Body of pancreas (tissue), 4 donors: ENCODE results near the gene FBXO11. TPM values are rescaled to one million over a fixed set of nuclear protein-coding genes. Genes with fewer than 3 reads are reported as not detected.

Experiments used
- ATAC-seq: fragments of 150-250 bp; one replicate; pipeline ENCODE4 v1.9.1; 2016
- DNase-seq, 4 donors: peaks; one replicate each; pipeline ENCODE4 v3.0.0-alpha.2; 2019
- H3K27ac ChIP-seq, 4 donors: fragments of 200-600 bp; sonication (generic); 1 replicate in 3 of 4; 2 replicates in 1 of 4; pipeline versions ENCODE4 v1.5.1 to v1.6.1; 2016 to 2019; ENCODE audit warnings: mild to moderate bottlenecking in 1 of 4, mixed read lengths in 1 of 4, moderate library complexity in 1 of 4
- H3K27me3 ChIP-seq, 2 donors: fragments of 200-600 bp; sonication (generic); one replicate each; pipeline ENCODE4 v1.6.0; 2016; ENCODE audit warnings: mild to moderate bottlenecking in 1 of 2
- H3K36me3 ChIP-seq, 2 donors: fragments of 200-600 bp; sonication (generic); replicated peaks in 1 of 2; 2 replicates each; pipeline ENCODE4 v1.5.1; 2016; ENCODE audit warnings: low read depth in 2 of 2; ENCODE audit not compliant: insufficient read depth in 1 of 2
- H3K4me1 ChIP-seq: fragments of 200-600 bp; sonication (generic); one replicate; pipeline ENCODE4 v1.6.0; 2016
- H3K4me3 ChIP-seq, 2 donors: fragments of 200-600 bp; sonication (generic); 1 replicate in 1 of 2; 2 replicates in 1 of 2; pipeline ENCODE4 v1.5.1; 2016 to 2019
- H3K9me3 ChIP-seq, 3 donors: fragments of 200-600 bp; sonication (generic); 1 replicate in 2 of 3; 2 replicates in 1 of 3; pipeline ENCODE4 v1.5.1; 2016
- POLR2A ChIP-seq, 3 donors: fragments of 450-650 bp; IDR thresholded peaks; one replicate each; pipeline ENCODE4 v1.6.1; 2016; ENCODE audit warnings: antibody characterized with exemption in 3 of 3, mild to moderate bottlenecking in 2 of 3
- WGBS, 2 donors: methylation state at CpG; one replicate each; pipeline ENCODE4 v1.1.5; 2017; 5-methylcytosine and 5-hydroxymethylcytosine counted together
- intact Hi-C: fragments of 100-400 bp; cut with DNase I; formaldehyde crosslinking; loops from one replicate; pipeline ENCODE4 v1.15.1; 2023
- total RNA-seq, 2 donors: library from RNA; depleted of rRNA; stranded (reverse); fragments of >200 nt; gene quantifications; one replicate each; pipeline ENCODE4 v1.1.0, GENCODE V29; 2016
- TF ChIP-seq, protein P1 (sequence below), 7 experiments: fragments of 450-650 bp in 4 of 7; fragments of 200-600 bp in 3 of 7; sonication (generic) in 3 of 7; IDR thresholded peaks; one replicate each; pipeline ENCODE4 v1.5.1; 2016 to 2019; ENCODE audit warnings: antibody characterized with exemption in 7 of 7

FBXO11 gene
- total RNA-seq: 10 to 100 TPM; 25.1 to 41.0 TPM

DNA sequence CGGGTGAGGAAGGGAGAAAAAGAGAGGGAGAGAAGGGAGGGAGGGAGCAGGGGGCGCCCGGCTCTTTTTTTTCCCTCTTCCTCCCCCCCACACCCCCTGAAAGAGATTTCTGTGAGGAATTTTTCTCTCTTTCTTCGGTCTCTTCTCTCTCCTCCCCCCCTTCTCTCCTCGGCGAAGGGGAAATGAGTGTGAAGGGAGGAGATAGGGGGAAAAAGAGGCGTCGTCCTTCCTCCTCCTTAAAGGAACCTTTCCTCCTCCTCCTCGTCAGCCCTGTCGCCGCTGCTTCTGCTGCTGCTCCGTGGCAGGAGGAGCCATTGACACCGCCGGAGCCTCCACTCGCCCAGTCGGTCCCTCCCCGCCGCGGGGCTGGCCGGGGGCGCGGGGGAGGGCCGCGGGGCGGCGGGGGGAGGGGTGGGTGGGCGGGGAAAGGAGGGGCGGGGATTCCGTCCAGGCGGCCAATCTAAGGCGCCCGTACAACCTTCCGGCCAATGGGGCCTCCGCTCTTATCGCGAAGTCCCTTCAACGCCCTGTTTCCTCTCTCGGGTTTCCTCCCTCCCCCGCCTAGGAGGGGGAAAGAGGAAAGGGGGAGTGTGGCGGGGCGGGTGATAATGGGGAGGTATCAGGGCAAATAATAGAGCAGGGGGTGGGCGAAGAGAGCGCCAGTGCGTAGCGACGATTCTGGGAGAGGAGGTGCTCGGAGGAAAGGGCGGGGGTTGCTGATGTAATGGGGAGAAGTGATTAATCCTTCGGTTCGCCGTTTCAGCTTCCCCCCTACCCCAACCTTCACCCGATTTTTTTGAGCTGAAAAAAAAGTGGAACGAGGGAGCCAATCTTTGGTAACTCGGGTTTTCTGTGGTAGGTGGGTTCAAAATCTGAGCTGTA is at the start of gene FBXO11:
Gene FBXO11, minus strand, starts transcription at position 342 of the 882 bp plus-strand sequence. CDS start 778 bp downstream, outside the sequence.
- 0% methylated on average over 46 of the region's 54 CpGs for WGBS, 2 donors
- intact Hi-C loops: no loop called here
- peak; percentile 95 to 98 (median 95) for DNase-seq

GRCh38 chr2:47950340-47951301 is 44.3 kb upstream of the FBXO11 start:
- 10 to 42% methylated on average over 1 to 2 of the region's 2 CpGs for WGBS, 2 donors
- H3K4me1 ChIP-seq: no peaks in the 10 kb centered on the region
- DNase-seq (no peak), ATAC-seq (no peak)
- H3K9me3 ChIP-seq: no peaks in the 10 kb centered on the region
- intact Hi-C loops: no loop called here
- TF ChIP-seq, protein P1, sequence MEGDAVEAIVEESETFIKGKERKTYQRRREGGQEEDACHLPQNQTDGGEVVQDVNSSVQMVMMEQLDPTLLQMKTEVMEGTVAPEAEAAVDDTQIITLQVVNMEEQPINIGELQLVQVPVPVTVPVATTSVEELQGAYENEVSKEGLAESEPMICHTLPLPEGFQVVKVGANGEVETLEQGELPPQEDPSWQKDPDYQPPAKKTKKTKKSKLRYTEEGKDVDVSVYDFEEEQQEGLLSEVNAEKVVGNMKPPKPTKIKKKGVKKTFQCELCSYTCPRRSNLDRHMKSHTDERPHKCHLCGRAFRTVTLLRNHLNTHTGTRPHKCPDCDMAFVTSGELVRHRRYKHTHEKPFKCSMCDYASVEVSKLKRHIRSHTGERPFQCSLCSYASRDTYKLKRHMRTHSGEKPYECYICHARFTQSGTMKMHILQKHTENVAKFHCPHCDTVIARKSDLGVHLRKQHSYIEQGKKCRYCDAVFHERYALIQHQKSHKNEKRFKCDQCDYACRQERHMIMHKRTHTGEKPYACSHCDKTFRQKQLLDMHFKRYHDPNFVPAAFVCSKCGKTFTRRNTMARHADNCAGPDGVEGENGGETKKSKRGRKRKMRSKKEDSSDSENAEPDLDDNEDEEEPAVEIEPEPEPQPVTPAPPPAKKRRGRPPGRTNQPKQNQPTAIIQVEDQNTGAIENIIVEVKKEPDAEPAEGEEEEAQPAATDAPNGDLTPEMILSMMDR (IDR thresholded peaks at IDR 0.05): no peak
- TF ChIP-seq POLR2A (IDR thresholded peaks at IDR 0.05): no peak
- H3K27ac ChIP-seq: no peak overlapping the region
- H3K27me3 ChIP-seq: no peaks in the 10 kb centered on the region
- H3K36me3 ChIP-seq: no peaks in the 10 kb centered on the region
- no peak overlapping the region for H3K4me3 ChIP-seq

More for the DNA sequence above, at the start of gene FBXO11:
- H3K9me3 ChIP-seq: no peaks in the 10 kb centered on the region
- H3K4me3 ChIP-seq: peak within 1 kb of the TSS; percentile 54 to 96
- H3K36me3 ChIP-seq: no peaks in the 10 kb centered on the region
- TF ChIP-seq POLR2A (IDR thresholded peaks at IDR 0.05): peak; percentile 70 to 96 (median 93)
- TF ChIP-seq, protein P1 (IDR thresholded peaks at IDR 0.05): peak in 5 of 7 experiments; percentile 36 to 86 (median 75)
- H3K27me3 ChIP-seq: no peaks in the 10 kb centered on the region
- H3K4me1 ChIP-seq: peaks cover 27% of the 10 kb centered on the region
- ATAC-seq: peak; percentile 90
- peak within 1 kb of the TSS; percentile 87 to 100 (median 95) for H3K27ac ChIP-seq

DNA sequence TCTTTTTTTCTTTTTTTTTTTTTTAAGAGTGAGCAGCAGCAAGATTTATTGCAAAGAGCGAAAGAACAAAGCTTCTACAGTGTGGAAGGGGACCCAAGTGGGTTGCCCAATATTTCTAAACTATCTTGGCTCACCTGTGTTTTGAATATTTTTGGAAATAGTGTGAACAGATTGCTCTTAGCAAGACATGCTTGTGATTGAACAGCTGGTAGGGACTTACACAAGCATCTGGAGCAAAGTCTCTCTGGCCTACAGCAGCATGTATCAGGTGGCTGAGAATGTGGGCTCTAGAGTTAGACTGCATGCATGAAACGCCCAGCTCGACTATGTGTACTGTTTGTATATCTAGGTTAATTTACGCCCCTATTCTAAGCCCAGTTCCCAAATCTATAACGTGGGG is 40.3 kb upstream of the FBXO11 start:
- no peak for TF ChIP-seq POLR2A (IDR thresholded peaks at IDR 0.05)
- TF ChIP-seq, protein P1 (IDR thresholded peaks at IDR 0.05): no peak
- 70 to 71% methylated on average over 5 of the region's 5 CpGs for WGBS, 2 donors
- no peaks in the 10 kb centered on the region for H3K27me3 ChIP-seq
- H3K27ac ChIP-seq: no peak overlapping the region
- H3K4me3 ChIP-seq: no peak overlapping the region
- no peak for DNase-seq
- no peak for ATAC-seq
- no peaks in the 10 kb centered on the region for H3K9me3 ChIP-seq
- no peaks in the 10 kb centered on the region for H3K4me1 ChIP-seq
- intact Hi-C loops: no loop called here
- H3K36me3 ChIP-seq: no peaks in the 10 kb centered on the region

DNA sequence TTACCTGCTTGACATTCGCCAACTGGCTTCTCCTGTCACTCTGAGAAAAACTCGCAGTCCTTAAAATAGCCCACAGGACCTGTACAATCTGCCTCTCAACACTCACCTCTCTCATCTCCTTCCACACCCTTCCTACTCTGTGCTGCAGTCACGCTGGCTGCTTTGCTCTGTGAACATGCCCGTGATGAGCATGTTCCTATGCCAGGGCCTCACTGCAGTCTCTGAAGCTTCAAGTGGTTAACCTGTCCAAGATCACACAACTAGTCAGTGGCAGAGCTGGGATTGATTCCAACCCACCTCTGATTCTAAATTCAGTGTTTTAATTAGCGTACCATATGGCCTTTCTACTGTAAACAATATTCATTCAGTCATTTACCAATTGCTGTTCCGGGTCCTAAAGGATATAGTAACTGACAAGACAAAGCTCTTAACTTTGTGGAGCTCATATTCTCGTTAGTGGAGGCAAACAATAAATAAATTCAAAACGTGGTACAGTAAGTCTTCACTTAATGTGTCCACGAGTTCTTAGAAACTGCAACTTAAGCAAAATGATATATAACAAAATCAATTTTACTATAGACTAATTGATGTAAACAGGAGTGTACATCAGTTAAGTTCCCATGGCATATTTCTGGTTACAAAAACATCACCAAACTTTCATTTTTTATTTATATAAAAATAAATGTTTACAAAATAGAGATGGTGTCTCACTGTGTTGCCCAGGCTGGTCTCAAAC is 38.9 kb upstream of the FBXO11 start:
- H3K27ac ChIP-seq: no peak overlapping the region
- intact Hi-C loops: no loop called here
- H3K4me3 ChIP-seq: no peak overlapping the region
- no peak for ATAC-seq
- DNase-seq: no peak
- no peaks in the 10 kb centered on the region for H3K9me3 ChIP-seq
- 61 to 66% methylated on average over 9 of the region's 9 CpGs for WGBS, 2 donors
- H3K36me3 ChIP-seq: no peaks in the 10 kb centered on the region
- no peaks in the 10 kb centered on the region for H3K27me3 ChIP-seq
- no peaks in the 10 kb centered on the region for H3K4me1 ChIP-seq
- TF ChIP-seq, protein P1 (IDR thresholded peaks at IDR 0.05): no peak
- TF ChIP-seq POLR2A (IDR thresholded peaks at IDR 0.05): no peak
